Activated naive CD4-positive, alpha-beta T cell treated with anti-CD3 and anti-CD28 coated beads, Interleukin-2, amount 10 ng/mL, durations not matched to agents 7 days and 5 days (primary cell): ENCODE results near the gene ERCC8.

Source experiments
- CTCF ChIA-PET: fragments of 350-600 bp; sonication (Branson Sonifier 250); formaldehyde crosslinking; loops from one replicate; lab custom pipeline; 2021; ENCODE audit warnings: antibody characterized with exemption; lab: Charles Lee
- DNase-seq: peaks from one replicate; pipeline ENCODE4 v3.0.0-alpha.2; 2020
- H3K27ac Mint-ChIP-seq: one replicate; pipeline ENCODE4 v1.8.0; 2021; ENCODE audit warnings: mild to moderate bottlenecking, moderate library complexity, mixed read lengths
- H3K27me3 Mint-ChIP-seq: one replicate; pipeline ENCODE4 v1.8.0; 2021; ENCODE audit warnings: mild to moderate bottlenecking, mixed read lengths
- H3K36me3 Mint-ChIP-seq: one replicate; pipeline ENCODE4 v1.8.0; 2021; ENCODE audit warnings: mixed read lengths
- H3K4me1 Mint-ChIP-seq: one replicate; pipeline ENCODE4 v1.8.0; 2021; ENCODE audit warnings: mixed read lengths
- H3K4me3 Mint-ChIP-seq: one replicate; pipeline ENCODE4 v1.8.0; 2021; ENCODE audit warnings: mild to moderate bottlenecking, moderate library complexity, mixed read lengths
- H3K9me3 Mint-ChIP-seq: one replicate; pipeline ENCODE4 v1.8.0; 2021; ENCODE audit warnings: mixed read lengths

Gene ERCC8

GRCh38 chr5:60841361-60841760 is 103.5 kb downstream of the ERCC8 start:
- Mint-ChIP-seq H3K27me3 (peaks cover 60% of the 10 kb centered on the region), H3K4me1 (peaks cover 12% of the 10 kb centered on the region), H3K4me3 (no peak overlapping the region)

DNA sequence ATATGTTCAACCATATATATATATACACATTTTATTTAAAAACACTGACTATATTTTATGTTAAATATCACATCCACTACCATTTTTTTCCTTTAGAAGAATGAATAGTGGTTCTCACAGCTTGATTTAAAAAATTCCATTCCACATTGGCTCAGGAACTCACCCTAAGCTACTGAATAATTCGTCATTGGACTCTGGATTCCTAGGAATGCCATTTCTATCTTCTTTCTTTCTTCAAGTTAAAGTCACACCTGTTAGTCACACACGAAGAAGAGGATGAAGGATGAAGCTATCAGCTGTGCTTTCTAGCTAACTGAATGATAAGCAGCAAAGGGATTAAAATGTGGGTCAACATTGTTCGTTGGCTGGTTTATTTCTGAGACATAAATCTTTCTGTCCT is 108.7 kb downstream of the ERCC8 start:
- no peaks in the 10 kb centered on the region for H3K4me1 Mint-ChIP-seq
- peaks cover 11% of the 10 kb centered on the region for H3K27me3 Mint-ChIP-seq
- H3K27ac Mint-ChIP-seq: no peak overlapping the region
- no peaks in the 10 kb centered on the region for H3K36me3 Mint-ChIP-seq
- no peak overlapping the region for H3K4me3 Mint-ChIP-seq
- DNase-seq: no peak
- CTCF ChIA-PET: no interaction called here
- no peaks in the 10 kb centered on the region for H3K9me3 Mint-ChIP-seq

More at GRCh38 chr5:60841361-60841760, 103.5 kb downstream of the ERCC8 start:
- H3K36me3 Mint-ChIP-seq: no peaks in the 10 kb centered on the region
- DNase-seq: no peak
- CTCF ChIA-PET: no interaction called here
- no peak overlapping the region for H3K27ac Mint-ChIP-seq
- H3K9me3 Mint-ChIP-seq: no peaks in the 10 kb centered on the region

GRCh38 chr5:60835554-60835953 is 109.3 kb downstream of the ERCC8 start:
- Mint-ChIP-seq H3K9me3 (no peaks in the 10 kb centered on the region), H3K4me1 (peaks cover 2% of the 10 kb centered on the region), H3K36me3 (no peaks in the 10 kb centered on the region), H3K27me3 (peaks cover 8% of the 10 kb centered on the region), H3K27ac (no peak overlapping the region), H3K4me3 (no peak overlapping the region)
- no peak for DNase-seq
- CTCF ChIA-PET: no interaction called here

- CTCF ChIA-PET: no interaction called here
- Mint-ChIP-seq H3K4me3 (no peak overlapping the region), H3K36me3 (no peaks in the 10 kb centered on the region), H3K4me1 (peaks cover 4% of the 10 kb centered on the region), H3K9me3 (no peaks in the 10 kb centered on the region), H3K27me3 (no peaks in the 10 kb centered on the region), H3K27ac (no peak overlapping the region)
- DNase-seq: no peak
Measured at GRCh38 chr5:60833520-60833919, 111.3 kb downstream of the ERCC8 start.

DNA sequence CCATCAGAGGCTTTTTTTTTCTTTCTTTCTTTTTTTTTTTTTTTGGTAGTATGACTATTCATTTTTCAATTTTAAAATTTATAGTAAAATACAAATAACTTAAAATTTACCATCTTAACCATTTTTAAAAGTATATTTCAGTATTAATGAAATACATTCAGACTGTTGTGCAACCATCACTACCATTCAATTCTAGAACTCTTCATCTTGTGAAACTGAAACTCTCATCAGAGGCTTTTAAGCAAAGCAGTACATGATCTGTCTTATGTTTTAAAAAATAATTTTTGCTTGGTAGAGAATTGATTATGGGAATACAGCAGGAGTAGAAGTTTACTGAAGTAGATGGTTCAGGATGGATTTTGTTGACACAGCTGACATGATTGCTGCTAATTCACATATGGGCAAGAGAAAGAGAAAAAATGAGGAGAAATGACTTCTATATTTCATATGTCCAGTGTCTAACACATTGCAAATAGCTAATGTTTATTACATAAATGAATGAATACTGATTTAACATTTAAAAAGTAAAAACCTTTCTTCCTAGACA is 114.2 kb downstream of the ERCC8 start:
- Mint-ChIP-seq H3K9me3 (no peaks in the 10 kb centered on the region), H3K4me3 (no peak overlapping the region), H3K27me3 (no peaks in the 10 kb centered on the region), H3K4me1 (peaks cover 4% of the 10 kb centered on the region), H3K36me3 (no peaks in the 10 kb centered on the region), H3K27ac (no peak overlapping the region)
- CTCF ChIA-PET: interaction anchor here (1.1 kb wide), 1 partner anchor 10 kb away, joined by 3 read pairs; no protein-coding TSS in a partner anchor
- no peak for DNase-seq

DNA sequence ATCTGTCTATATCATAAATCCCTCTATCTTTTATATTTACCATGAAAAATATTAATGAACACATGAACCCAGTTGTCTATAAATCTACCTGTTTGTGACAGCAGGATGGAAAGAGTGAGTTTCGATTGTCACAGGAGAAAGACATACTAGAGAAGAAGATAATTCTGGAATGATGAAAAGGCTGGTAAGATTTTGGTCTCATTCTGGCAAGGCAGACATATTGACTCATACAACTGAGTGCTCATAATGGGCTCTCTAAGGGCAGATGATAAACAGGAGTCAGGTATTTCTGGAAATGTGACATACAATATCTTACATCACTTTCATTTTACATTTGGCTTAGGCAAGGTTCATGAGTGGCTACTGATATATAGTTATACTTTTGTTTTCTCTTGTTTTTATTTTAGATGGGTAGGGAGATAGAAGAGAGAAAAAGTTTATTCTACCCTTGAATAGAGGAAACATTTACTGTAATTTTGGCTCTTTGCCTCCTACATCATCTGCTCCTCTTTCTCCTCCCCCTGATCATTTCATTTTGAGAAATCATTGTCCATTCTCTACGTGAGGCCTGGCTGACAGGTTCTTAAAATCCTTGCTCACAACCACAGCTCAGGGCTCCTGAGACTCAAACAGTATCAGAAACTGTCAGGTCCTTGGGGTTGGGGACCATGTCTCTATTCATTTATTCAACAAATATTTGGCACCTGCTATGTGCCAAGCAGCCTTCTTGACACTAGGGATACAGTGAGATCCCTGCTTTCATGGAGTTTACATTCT is 115.2 kb downstream of the ERCC8 start:
- Mint-ChIP-seq H3K4me3 (no peak overlapping the region), H3K27ac (no peak overlapping the region), H3K36me3 (no peaks in the 10 kb centered on the region), H3K4me1 (peaks cover 4% of the 10 kb centered on the region), H3K9me3 (no peaks in the 10 kb centered on the region), H3K27me3 (no peaks in the 10 kb centered on the region)
- CTCF ChIA-PET: no interaction called here
- no peak for DNase-seq

GRCh38 chr5:60827201-60827600 is 117.7 kb downstream of the ERCC8 start:
- Mint-ChIP-seq H3K9me3 (no peaks in the 10 kb centered on the region), H3K4me3 (no peak overlapping the region), H3K4me1 (peaks cover 4% of the 10 kb centered on the region), H3K27me3 (no peaks in the 10 kb centered on the region), H3K36me3 (no peaks in the 10 kb centered on the region), H3K27ac (no peak overlapping the region)
- DNase-seq: no peak
- CTCF ChIA-PET: interaction anchor here (0.6 kb wide), 1 partner anchor 123 kb away, joined by 4 read pairs; no protein-coding TSS in a partner anchor

DNA sequence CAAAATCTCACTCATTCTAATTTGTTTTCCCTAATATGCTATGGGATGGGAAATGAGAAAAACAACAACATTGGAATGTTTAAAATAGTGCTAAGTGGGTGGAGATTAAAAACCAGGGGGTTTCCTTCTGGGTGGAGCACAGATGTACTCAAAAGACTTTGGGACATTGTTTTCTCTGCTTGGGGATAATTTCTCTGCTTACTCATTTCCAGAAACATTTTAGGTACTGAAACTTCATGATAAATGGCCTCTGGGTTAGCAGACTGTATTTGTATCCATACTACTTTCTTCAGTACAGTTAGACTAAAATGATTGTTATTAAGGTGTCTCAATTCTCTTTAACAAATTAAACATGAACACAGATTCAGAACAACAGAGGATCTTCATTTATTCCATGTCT is 118.2 kb downstream of the ERCC8 start:
- Mint-ChIP-seq H3K36me3 (no peaks in the 10 kb centered on the region), H3K9me3 (no peaks in the 10 kb centered on the region), H3K27me3 (no peaks in the 10 kb centered on the region), H3K4me1 (peaks cover 4% of the 10 kb centered on the region), H3K4me3 (no peak overlapping the region), H3K27ac (no peak overlapping the region)
- CTCF ChIA-PET: no interaction called here
- no peak for DNase-seq
